ENCODE data around the gene LYRM7.
"Not testable (repeated sequence)": the region's sequence is repeated elsewhere in the genome, so short reads cannot be mapped to it uniquely, and the experiment has no call there.

The LYRM7 gene

GRCh38 chr5:131170540-131171275 is at the start of gene LYRM7:
Gene LYRM7 (plus strand): TSS chr5:131170944. CDS start chr5:131171021, 77 bp downstream.
- DNase-seq, result peak; percentile 54

GRCh38 chr5:131127244-131127643 is 43.5 kb upstream of the LYRM7 start:
- not testable (repeated sequence) for DNase-seq

- no peak for DNase-seq
Observed at GRCh38 chr5:131129306-131129705, 41.4 kb upstream of the LYRM7 start.

GRCh38 chr5:131133091-131133490 is 37.7 kb upstream of the LYRM7 start:
- DNase-seq, result not testable (repeated sequence)

GRCh38 chr5:131138406-131138805 is 32.3 kb upstream of the LYRM7 start:
- not testable (repeated sequence) for DNase-seq

- no peak for DNase-seq
Observed at GRCh38 chr5:131139321-131139720, 31.4 kb upstream of the LYRM7 start.

- DNase-seq, result no peak
Observed at GRCh38 chr5:131142970-131143617, 27.6 kb upstream of the LYRM7 start.

- DNase-seq, result no peak
Observed at GRCh38 chr5:131147258-131147657, 23.5 kb upstream of the LYRM7 start.

GRCh38 chr5:131148835-131149234 is 21.9 kb upstream of the LYRM7 start:
- no peak for DNase-seq

GRCh38 chr5:131150408-131150807 is 20.3 kb upstream of the LYRM7 start:
- no peak for DNase-seq

GRCh38 chr5:131151216-131151615 is 19.5 kb upstream of the LYRM7 start:
- no peak for DNase-seq

- DNase-seq, result no peak
Observed at GRCh38 chr5:131156385-131156784, 14.4 kb upstream of the LYRM7 start.

GRCh38 chr5:131156957-131157356 is 13.8 kb upstream of the LYRM7 start:
- no peak for DNase-seq

- DNase-seq, result no peak
Observed at GRCh38 chr5:131160134-131160533, 10.6 kb upstream of the LYRM7 start.

- DNase-seq, result no peak
Observed at GRCh38 chr5:131163276-131164119, 7.2 kb upstream of the LYRM7 start.

GRCh38 chr5:131164191-131165118 is 6.3 kb upstream of the LYRM7 start:
- DNase-seq, result peak; percentile 46

GRCh38 chr5:131165119-131165727 is 5.5 kb upstream of the LYRM7 start, which contains the start of gene HINT1:
Gene HINT1 (minus strand): TSS chr5:131165256. CDS start chr5:131165205, 51 bp downstream.
- DNase-seq, result peak; percentile 91

GRCh38 chr5:131167615-131168014 is 3.1 kb upstream of the LYRM7 start:
- DNase-seq, result no peak

- no peak for DNase-seq
Observed at GRCh38 chr5:131169810-131170539, 769 bp upstream of the LYRM7 start.

GRCh38 chr5:131171276-131171810 is 599 bp downstream of the LYRM7 start:
- no peak for DNase-seq

GRCh38 chr5:131180407-131180806 is 9.7 kb downstream of the LYRM7 start:
- no peak for DNase-seq
